ENCODE measurements around the gene COQ7. TPM values are rescaled to one million over a fixed set of nuclear protein-coding genes. Genes with fewer than 3 reads are reported as not detected.

COQ7 gene
- total and polyA plus RNA-seq, 2 of the 4 experiments (the other 2 are of a cell fraction): 10.9 to 13.6 TPM

GRCh38 chr16:19088341-19088916 lies 21.0 kb downstream of the COQ7 start:
- Histone ChIP-seq H3K27ac (ENCODE audit: insufficient read depth, low read length) (no peak overlapping the region), H3K4me3 (ENCODE audit: insufficient read depth, low read depth, low read length) (no peak overlapping the region), H3K14ac (replicated peaks; ENCODE audit: low read depth, low read length) (no peak overlapping the region), H3K27me3 (ENCODE audit: control insufficient read depth, insufficient read depth, low read length) (no peaks in the 10 kb centered on the region), H2AK5ac (ENCODE audit: low read depth, low read length) (no peak overlapping the region), H3K79me1 (ENCODE audit: low read depth in 1 of 2, low read length in 2 of 2) (no peaks in the 10 kb centered on the region), H4K8ac (ENCODE audit: low read depth in 2 of 2, low read length in 2 of 2) (no peak overlapping the region), H3K9me3 (ENCODE audit: control insufficient read depth, insufficient read depth, low read length) (no peaks in the 10 kb centered on the region), H3K9me1 (ENCODE audit: insufficient read depth, low read length) (peaks cover 2% of the 10 kb centered on the region), H3K36me3 (ENCODE audit: control insufficient read depth, insufficient read depth, low read length) (no peaks in the 10 kb centered on the region), H3K18ac (ENCODE audit: low read depth, low read length) (no peak overlapping the region), H3K4ac (ENCODE audit: low read depth, low read length) (no peak overlapping the region), H2BK120ac (ENCODE audit: low read depth, low read length) (no peak overlapping the region), H3K4me2 (ENCODE audit: low read depth, low read length) (no peak overlapping the region), H3K23ac (ENCODE audit: low read depth, low read length) (no peak overlapping the region), H3K56ac (ENCODE audit: extremely low read depth, insufficient read depth, low read length) (no peak overlapping the region), H4K91ac (ENCODE audit: insufficient read depth, low read depth, low read length) (no peak overlapping the region), H4K20me1 (ENCODE audit: insufficient read depth, low read length) (no peaks in the 10 kb centered on the region), H3K4me1 (ENCODE audit: control insufficient read depth, insufficient read depth, low read length) (peaks cover 6% of the 10 kb centered on the region), H2AFZ (replicated peaks; ENCODE audit: low read length, poor library complexity) (no peak overlapping the region), H2AK9ac (replicated peaks; ENCODE audit: low read depth, low read length, poor library complexity) (no peak overlapping the region), H2BK5ac (ENCODE audit: low read depth, low read length, poor library complexity, severe bottlenecking) (no peak overlapping the region), H2BK20ac (ENCODE audit: low read depth, low read length) (no peak overlapping the region), H3K9ac (ENCODE audit: low read depth, low read length) (no peak overlapping the region), H2BK15ac (ENCODE audit: low read depth, low read length) (no peak overlapping the region), H4K5ac (ENCODE audit: low read depth, low read length) (no peak overlapping the region)
- ATAC-seq (ENCODE audit: low read depth) (no peak), DNase-seq (no peak)
- WGBS, 2 experiments (ENCODE audit: extremely low coverage in 2 of 2, insufficient read length in 1 of 2): 78% methylated on average over 1 of the region's 5 CpGs; no CpG with 5 or more reads in 1 of the 2 experiments
- ChIA-PET CTCF (no interaction called here), POLR2A (ENCODE audit: unreplicated experiment) (no interaction called here)
- TF ChIP-seq CTCF (conservative IDR thresholded peaks at IDR 0.05; ENCODE audit: low read depth, low read length): no peak
- TF ChIP-seq MXI1 (IDR thresholded peaks at IDR 0.05; ENCODE audit: borderline replicate concordance, low read depth, low read length): no peak
- TF ChIP-seq NFE2L2 (IDR thresholded peaks at IDR 0.05; ENCODE audit: low read depth, low read length): no peak
- no peak for TF ChIP-seq USF2 (IDR thresholded peaks at IDR 0.05; ENCODE audit: low read depth, low read length)
- TF ChIP-seq CEBPB (IDR thresholded peaks at IDR 0.05; ENCODE audit: low read depth, low read length): no peak
- dilution Hi-C loops (cut with HindIII; ENCODE audit: low sequenced_read_pairs, unreplicated experiment) (no loop called here), in situ Hi-C loops (cut with MboI; ENCODE audit: low sequenced_read_pairs) (loop anchor here (5.0 kb wide), 2 partner anchors 289 to 414 kb away; no protein-coding TSS in a partner anchor), intact Hi-C loops (cut with micrococcal nuclease) (loop anchor here (5.0 kb wide), 1 partner anchor 434 kb away; the partner anchor contains the start of genes CCP110 and GDE1)
- BruUV-seq (replicated peaks): no TSS peak
